Osteoblast (primary cell): ENCODE measurements around the gene CBFA2T3. TPM values are rescaled to one million over a fixed set of nuclear protein-coding genes. Genes with fewer than 3 reads are reported as not detected.

ENCODE experiments used
- DNase-seq: peaks from one replicate; pipeline ENCODE4 v3.0.0; 2011; ENCODE audit warnings: low spot score, mixed read lengths; ENCODE audit not compliant: insufficient read length; ENCODE audit errors: missing footprints
- H2AFZ ChIP-seq: 2 replicates; pipeline ENCODE4 v1.6.0; 2011; ENCODE audit warnings: mild to moderate bottlenecking, low read length
- H3K27ac ChIP-seq: 2 replicates; pipeline ENCODE4 v1.5.1; 2011; ENCODE audit warnings: mild to moderate bottlenecking, low read depth, low read length, moderate library complexity
- H3K27me3 ChIP-seq: 2 replicates; pipeline ENCODE4 v1.6.0; 2012; ENCODE audit warnings: mild to moderate bottlenecking, control low read depth, inconsistent platforms, low read length, moderate library complexity; ENCODE audit not compliant: insufficient read depth
- H3K36me3 ChIP-seq: 2 replicates; pipeline ENCODE4 v1.5.1; 2011; ENCODE audit warnings: mild to moderate bottlenecking, low read length, control low read depth, moderate library complexity; ENCODE audit not compliant: insufficient read depth
- H3K4me1 ChIP-seq: 2 replicates; pipeline ENCODE4 v1.5.1; 2011; ENCODE audit warnings: mild to moderate bottlenecking, low read length, control low read depth, moderate library complexity; ENCODE audit not compliant: insufficient read depth
- H3K4me2 ChIP-seq: 2 replicates; pipeline ENCODE4 v1.6.0; 2011; ENCODE audit warnings: mild to moderate bottlenecking, low read length; ENCODE audit not compliant: insufficient read depth
- H3K4me3 ChIP-seq: fragments of 200-600 bp; sonication (generic); 3 replicates; pipeline ENCODE4 v1.5.1; 2012; ENCODE audit warnings: mild to moderate bottlenecking, low read length, inconsistent platforms; ENCODE audit not compliant: insufficient read depth
- H3K79me2 ChIP-seq: 2 replicates; pipeline ENCODE4 v1.6.0; 2012; ENCODE audit warnings: mild to moderate bottlenecking, low read length, control low read depth, inconsistent platforms; ENCODE audit not compliant: insufficient read depth
- H3K9me3 ChIP-seq: 2 replicates; pipeline ENCODE4 v1.5.1; 2011; ENCODE audit warnings: low read depth, low read length, control low read depth
- H4K20me1 ChIP-seq: 2 replicates; pipeline ENCODE4 v1.6.0; 2012; ENCODE audit warnings: mild to moderate bottlenecking, low read length, control low read depth; ENCODE audit not compliant: insufficient read depth
- total RNA-seq: library from RNA; depleted of rRNA; stranded (reverse); fragments of >200 nt; gene quantifications from 2 replicates; pipeline ENCODE4 v1.2.3, GENCODE V29; 2012
- TF ChIP-seq, protein P1 (sequence below): IDR thresholded peaks from 2 replicates; pipeline ENCODE4 v1.5.1; 2011; ENCODE audit warnings: mild to moderate bottlenecking, low read depth, low read length, moderate library complexity; ENCODE audit errors: extremely low read depth

The CBFA2T3 gene
- total RNA-seq, 1 donor = not detected

DNA sequence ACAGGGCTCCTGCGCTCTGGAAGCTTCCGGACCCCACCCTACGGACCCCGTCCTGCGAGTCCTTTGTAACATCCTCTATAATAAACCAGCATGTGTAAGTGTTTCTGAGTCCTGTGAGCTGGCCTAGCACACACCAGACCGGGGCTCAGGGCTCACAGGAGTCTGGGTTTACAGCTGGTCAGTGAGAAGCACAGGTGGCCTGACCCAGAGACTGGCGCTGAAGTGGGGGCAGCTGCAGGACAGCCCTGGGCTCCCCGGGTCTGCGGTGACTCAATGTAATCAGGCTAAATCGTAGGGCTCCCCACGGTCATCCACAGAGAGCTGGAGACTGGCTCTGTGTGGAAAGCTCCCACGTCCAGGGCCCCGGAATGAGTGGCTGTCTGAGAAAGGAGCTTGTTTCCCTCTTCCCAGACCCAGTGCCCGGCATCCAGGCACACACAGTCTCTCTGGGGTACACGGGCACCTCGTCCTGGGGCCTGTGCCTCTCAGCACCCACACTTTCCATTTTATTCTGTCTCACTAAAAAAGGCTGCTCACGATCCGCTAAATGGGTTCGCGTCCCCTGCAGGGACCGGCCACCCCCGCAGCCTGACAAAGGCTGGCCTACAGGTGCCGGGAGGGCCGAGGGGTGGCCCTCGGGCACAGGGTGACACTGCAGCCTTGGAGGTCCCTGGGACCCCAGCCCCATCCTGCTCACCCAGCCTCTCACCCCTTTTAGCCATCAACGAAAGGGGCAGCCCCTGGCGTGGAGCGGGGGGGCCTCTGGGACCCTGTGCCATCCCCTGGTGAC lies 18.9 kb upstream of the CBFA2T3 start:
- TF ChIP-seq, protein P1, sequence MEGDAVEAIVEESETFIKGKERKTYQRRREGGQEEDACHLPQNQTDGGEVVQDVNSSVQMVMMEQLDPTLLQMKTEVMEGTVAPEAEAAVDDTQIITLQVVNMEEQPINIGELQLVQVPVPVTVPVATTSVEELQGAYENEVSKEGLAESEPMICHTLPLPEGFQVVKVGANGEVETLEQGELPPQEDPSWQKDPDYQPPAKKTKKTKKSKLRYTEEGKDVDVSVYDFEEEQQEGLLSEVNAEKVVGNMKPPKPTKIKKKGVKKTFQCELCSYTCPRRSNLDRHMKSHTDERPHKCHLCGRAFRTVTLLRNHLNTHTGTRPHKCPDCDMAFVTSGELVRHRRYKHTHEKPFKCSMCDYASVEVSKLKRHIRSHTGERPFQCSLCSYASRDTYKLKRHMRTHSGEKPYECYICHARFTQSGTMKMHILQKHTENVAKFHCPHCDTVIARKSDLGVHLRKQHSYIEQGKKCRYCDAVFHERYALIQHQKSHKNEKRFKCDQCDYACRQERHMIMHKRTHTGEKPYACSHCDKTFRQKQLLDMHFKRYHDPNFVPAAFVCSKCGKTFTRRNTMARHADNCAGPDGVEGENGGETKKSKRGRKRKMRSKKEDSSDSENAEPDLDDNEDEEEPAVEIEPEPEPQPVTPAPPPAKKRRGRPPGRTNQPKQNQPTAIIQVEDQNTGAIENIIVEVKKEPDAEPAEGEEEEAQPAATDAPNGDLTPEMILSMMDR = no peak
- peaks cover 3% of the 10 kb centered on the region for H3K9me3 ChIP-seq
- peak; percentile 84 for DNase-seq
- no peaks in the 10 kb centered on the region for H3K4me1 ChIP-seq
- no peak overlapping the region for H3K4me3 ChIP-seq
- H2AFZ ChIP-seq = no peak overlapping the region
- no peak overlapping the region for H3K27ac ChIP-seq
- no peak overlapping the region for H3K4me2 ChIP-seq
- H4K20me1 ChIP-seq = no peaks in the 10 kb centered on the region
- H3K36me3 ChIP-seq = no peaks in the 10 kb centered on the region
- H3K79me2 ChIP-seq = no peaks in the 10 kb centered on the region
- peaks cover 7% of the 10 kb centered on the region for H3K27me3 ChIP-seq

DNA sequence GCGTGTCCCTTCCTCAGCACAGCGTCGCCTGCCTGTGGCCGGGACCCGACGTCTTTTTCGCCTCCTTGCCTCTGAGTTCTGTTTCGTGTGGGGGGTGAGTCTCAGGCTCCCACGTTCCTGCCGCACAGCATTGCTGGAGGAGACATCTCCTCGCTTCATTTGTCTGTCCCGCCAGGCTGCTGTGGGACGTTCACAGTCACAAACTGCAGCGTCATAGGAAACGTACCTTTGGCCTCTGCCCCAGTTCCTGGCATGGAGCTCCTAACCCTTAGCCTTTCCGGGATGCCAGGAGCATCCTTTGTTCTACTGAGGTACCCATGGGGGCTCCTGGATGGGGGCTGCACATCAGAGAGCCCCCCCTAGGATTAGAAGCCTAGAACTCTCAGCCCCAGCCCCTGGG lies 18.2 kb upstream of the CBFA2T3 start:
- H3K79me2 ChIP-seq = no peaks in the 10 kb centered on the region
- H3K4me2 ChIP-seq = no peak overlapping the region
- peaks cover 7% of the 10 kb centered on the region for H3K27me3 ChIP-seq
- no peaks in the 10 kb centered on the region for H3K4me1 ChIP-seq
- no peak overlapping the region for H3K4me3 ChIP-seq
- DNase-seq = no peak
- H3K27ac ChIP-seq = no peak overlapping the region
- H3K9me3 ChIP-seq = peaks cover 3% of the 10 kb centered on the region
- no peaks in the 10 kb centered on the region for H4K20me1 ChIP-seq
- no peaks in the 10 kb centered on the region for H3K36me3 ChIP-seq
- TF ChIP-seq, protein P1 = no peak
- H2AFZ ChIP-seq = no peak overlapping the region

DNA sequence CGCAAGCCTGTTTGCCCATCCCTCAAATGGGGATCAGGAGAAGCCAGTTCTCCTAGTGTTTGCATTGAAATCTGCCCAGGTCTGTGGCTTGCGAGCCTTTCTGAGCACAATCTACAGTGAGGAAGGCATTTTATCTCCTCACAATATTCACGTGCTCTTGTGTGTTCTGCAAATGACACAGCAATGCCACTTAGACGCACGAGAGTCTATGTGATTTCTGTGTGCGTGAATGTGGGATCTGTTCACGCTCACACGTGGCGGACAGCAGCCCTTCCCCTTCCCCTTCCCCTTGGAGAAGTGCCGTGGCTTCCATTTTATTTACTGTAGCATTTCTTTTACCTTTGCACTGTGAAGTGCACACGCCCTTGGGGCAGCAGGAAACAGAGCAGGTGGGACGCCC lies 17.7 kb upstream of the CBFA2T3 start:
- no peaks in the 10 kb centered on the region for H3K4me1 ChIP-seq
- H3K4me2 ChIP-seq = no peak overlapping the region
- no peak overlapping the region for H2AFZ ChIP-seq
- H3K4me3 ChIP-seq = no peak overlapping the region
- no peak overlapping the region for H3K27ac ChIP-seq
- no peaks in the 10 kb centered on the region for H3K79me2 ChIP-seq
- H4K20me1 ChIP-seq = no peaks in the 10 kb centered on the region
- DNase-seq = no peak
- H3K36me3 ChIP-seq = no peaks in the 10 kb centered on the region
- H3K9me3 ChIP-seq = peaks cover 3% of the 10 kb centered on the region
- TF ChIP-seq, protein P1 = no peak
- H3K27me3 ChIP-seq = peaks cover 7% of the 10 kb centered on the region

DNA sequence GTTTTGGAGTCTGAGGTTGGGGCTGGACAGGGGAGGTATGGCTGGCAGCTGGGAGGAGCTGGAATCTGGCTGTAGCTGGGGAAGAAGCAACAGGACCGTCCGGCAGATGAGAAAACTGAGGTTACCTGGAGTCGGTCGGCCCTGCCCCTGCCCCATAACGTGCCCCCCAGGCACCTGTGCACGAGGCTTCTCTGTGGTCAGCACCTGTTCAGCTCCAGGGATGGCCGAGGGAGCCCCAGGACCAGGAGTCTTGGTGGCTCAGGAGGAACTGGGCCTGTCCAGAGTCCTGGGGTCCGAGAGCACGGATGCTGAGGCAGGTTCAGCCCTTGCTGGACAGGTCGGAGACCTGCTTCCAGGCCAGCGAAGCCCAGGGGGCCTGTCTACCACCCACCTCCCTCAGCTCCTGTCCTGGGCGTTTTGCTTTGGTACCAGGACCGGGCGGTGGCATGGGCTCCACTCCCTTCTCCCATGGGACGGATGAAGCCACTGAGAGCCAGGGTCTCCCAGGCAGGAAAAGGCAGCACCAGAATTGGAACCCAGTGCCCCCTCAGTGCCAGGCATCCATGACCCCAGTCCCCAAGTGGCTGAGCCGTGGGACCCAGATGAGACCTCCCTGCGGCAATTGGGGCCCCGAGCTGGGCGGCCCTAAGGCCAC lies 17.1 kb upstream of the CBFA2T3 start:
- Histone ChIP-seq H3K4me2 (no peak overlapping the region), H3K27ac (no peak overlapping the region), H3K4me3 (no peak overlapping the region), H3K27me3 (peaks cover 7% of the 10 kb centered on the region), H4K20me1 (no peaks in the 10 kb centered on the region), H2AFZ (no peak overlapping the region), H3K9me3 (peaks cover 3% of the 10 kb centered on the region), H3K4me1 (no peaks in the 10 kb centered on the region), H3K36me3 (no peaks in the 10 kb centered on the region), H3K79me2 (no peaks in the 10 kb centered on the region)
- no peak for DNase-seq
- TF ChIP-seq, protein P1 = no peak
